ENCODE results near the gene APBA2. TPM values are rescaled to one million over a fixed set of nuclear protein-coding genes. Genes with fewer than 3 reads are reported as not detected.

APBA2 gene
- total RNA-seq, 4 donors from 2014 or later: 2.3 to 15.0 (median 4.6) TPM; not detected in 1

- intact Hi-C loops (cut with DNase I; ENCODE audit: low total_unique reads): no loop called here
- no peak for TF ChIP-seq CTCF (IDR thresholded peaks at IDR 0.05)
- no peak for TF ChIP-seq POLR2A (IDR thresholded peaks at IDR 0.05)
- DNase-seq: no peak
Measured at GRCh38 chr15:29071232-29071881, 185.6 kb downstream of the APBA2 start.

GRCh38 chr15:29071882-29072273, 186.1 kb downstream of the APBA2 start:
- no peak for DNase-seq

More at GRCh38 chr15:29071232-29071881, 185.6 kb downstream of the APBA2 start:
- no peaks in the 10 kb centered on the region for H3K9me3 ChIP-seq
- no peaks in the 10 kb centered on the region for H3K36me3 ChIP-seq
- H3K27ac ChIP-seq: no peak overlapping the region
- H3K27me3 ChIP-seq: no peaks in the 10 kb centered on the region
- H3K4me1 ChIP-seq: no peaks in the 10 kb centered on the region
- no peak overlapping the region for H3K4me3 ChIP-seq

GRCh38 chr15:29072444-29072843, 186.7 kb downstream of the APBA2 start:
- no peaks in the 10 kb centered on the region for H3K27me3 ChIP-seq
- TF ChIP-seq POLR2A (IDR thresholded peaks at IDR 0.05) (no peak), CTCF (IDR thresholded peaks at IDR 0.05) (no peak)
- H3K27ac ChIP-seq: no peak overlapping the region
- no peaks in the 10 kb centered on the region for H3K9me3 ChIP-seq
- no peak overlapping the region for H3K4me3 ChIP-seq
- H3K36me3 ChIP-seq: no peaks in the 10 kb centered on the region
- DNase-seq: no peak
- H3K4me1 ChIP-seq: no peaks in the 10 kb centered on the region
- intact Hi-C loops (cut with DNase I; ENCODE audit: low total_unique reads): no loop called here

More at GRCh38 chr15:29071882-29072273, 186.1 kb downstream of the APBA2 start:
- TF ChIP-seq POLR2A (IDR thresholded peaks at IDR 0.05): no peak
- no peak for TF ChIP-seq CTCF (IDR thresholded peaks at IDR 0.05)
- H3K27me3 ChIP-seq: no peaks in the 10 kb centered on the region
- intact Hi-C loops (cut with DNase I; ENCODE audit: low total_unique reads): no loop called here
- no peaks in the 10 kb centered on the region for H3K4me1 ChIP-seq
- H3K9me3 ChIP-seq: no peaks in the 10 kb centered on the region
- no peaks in the 10 kb centered on the region for H3K36me3 ChIP-seq
- H3K4me3 ChIP-seq: no peak overlapping the region
- no peak overlapping the region for H3K27ac ChIP-seq

GRCh38 chr15:29074045-29074444, 188.3 kb downstream of the APBA2 start:
- intact Hi-C loops (cut with DNase I; ENCODE audit: low total_unique reads): no loop called here
- no peaks in the 10 kb centered on the region for H3K9me3 ChIP-seq
- H3K27me3 ChIP-seq: no peaks in the 10 kb centered on the region
- no peaks in the 10 kb centered on the region for H3K36me3 ChIP-seq
- no peak overlapping the region for H3K27ac ChIP-seq
- H3K4me1 ChIP-seq: no peaks in the 10 kb centered on the region
- TF ChIP-seq POLR2A (IDR thresholded peaks at IDR 0.05) (no peak), CTCF (IDR thresholded peaks at IDR 0.05) (no peak)
- no peak for DNase-seq
- H3K4me3 ChIP-seq: no peak overlapping the region

GRCh38 chr15:29078541-29078940, 192.8 kb downstream of the APBA2 start:
- no peak for DNase-seq
- Histone ChIP-seq H3K27me3 (no peaks in the 10 kb centered on the region), H3K27ac (no peak overlapping the region), H3K9me3 (no peaks in the 10 kb centered on the region), H3K4me3 (no peak overlapping the region), H3K36me3 (no peaks in the 10 kb centered on the region), H3K4me1 (no peaks in the 10 kb centered on the region)
- TF ChIP-seq POLR2A (IDR thresholded peaks at IDR 0.05) (no peak), CTCF (IDR thresholded peaks at IDR 0.05) (no peak)
- intact Hi-C loops (cut with DNase I; ENCODE audit: low total_unique reads): no loop called here
